MCF 10A (cell line): ENCODE results near the gene SOX6. TPM values are rescaled to one million over a fixed set of nuclear protein-coding genes. Genes with fewer than 3 reads are reported as not detected.

Source experiments
- BruUV-seq: library from RNA; stranded (reverse); fragments of 400-500 nt; replicated peaks from 2 replicates; lab custom pipeline; 2021; lab: Mats Ljungman, UMichigan
- CTCF ChIA-PET: fragments of 300-600 bp; sonication (Branson Sonifier 250); formaldehyde crosslinking; extraction: SDS; loops from one replicate; lab custom pipeline; 2021; ENCODE audit warnings: antibody characterized with exemption, inconsistent platforms; lab: Yijun Ruan, JAX
- POLR2A ChIA-PET: fragments of 300-600, 350-650 bp; sonication (Branson Sonifier 250); formaldehyde crosslinking; extraction: SDS; loops from one replicate; lab custom pipeline; 2020; ENCODE audit warnings: antibody characterized with exemption, inconsistent platforms; lab: Yijun Ruan, JAX
- DNase-seq: peaks from one replicate; pipeline ENCODE4 v3.0.0-alpha.2; 2018; ENCODE audit not compliant: unreplicated experiment
- H3K27ac Mint-ChIP-seq: one replicate; pipeline ENCODE4 v1.8.0; 2022; ENCODE audit warnings: mild to moderate bottlenecking, low read depth, mixed read lengths; ENCODE audit not compliant: unreplicated experiment
- H3K27me3 Mint-ChIP-seq: one replicate; pipeline ENCODE4 v1.8.0; 2022; ENCODE audit warnings: mixed read lengths; ENCODE audit not compliant: insufficient read depth, unreplicated experiment
- H3K36me3 Mint-ChIP-seq: one replicate; pipeline ENCODE4 v1.8.0; 2022; ENCODE audit warnings: mild to moderate bottlenecking, moderate library complexity, mixed read lengths; ENCODE audit not compliant: insufficient read depth, unreplicated experiment
- H3K4me1 Mint-ChIP-seq: one replicate; pipeline ENCODE4 v1.8.0; 2022; ENCODE audit warnings: mixed read lengths; ENCODE audit not compliant: insufficient read depth, unreplicated experiment
- H3K4me3 Mint-ChIP-seq: one replicate; pipeline ENCODE4 v1.8.0; 2022; ENCODE audit warnings: mild to moderate bottlenecking, moderate library complexity, mixed read lengths; ENCODE audit not compliant: unreplicated experiment
- H3K9me3 Mint-ChIP-seq: one replicate; pipeline ENCODE4 v1.8.0; 2022; ENCODE audit warnings: mixed read lengths; ENCODE audit not compliant: unreplicated experiment
- intact Hi-C: fragments of 100-400 bp; cut with micrococcal nuclease; formaldehyde crosslinking; loops from 2 replicates; pipeline ENCODE4 v1.14.1; 2022
- total RNA-seq: library from RNA; stranded (reverse); gene quantifications from 2 replicates; pipeline ENCODE4 v1.2.3, GENCODE V29; 2022
- TF ChIP-seq, protein P1 (sequence below): fragments of 200-600 bp; IDR thresholded peaks from one replicate; pipeline ENCODE4 v1.8.0; 2022; ENCODE audit warnings: antibody characterized with exemption, mild to moderate bottlenecking; ENCODE audit not compliant: unreplicated experiment

SOX6 gene
- total RNA-seq, 1 experiment from 2014 or later, result 6.4 TPM

DNA sequence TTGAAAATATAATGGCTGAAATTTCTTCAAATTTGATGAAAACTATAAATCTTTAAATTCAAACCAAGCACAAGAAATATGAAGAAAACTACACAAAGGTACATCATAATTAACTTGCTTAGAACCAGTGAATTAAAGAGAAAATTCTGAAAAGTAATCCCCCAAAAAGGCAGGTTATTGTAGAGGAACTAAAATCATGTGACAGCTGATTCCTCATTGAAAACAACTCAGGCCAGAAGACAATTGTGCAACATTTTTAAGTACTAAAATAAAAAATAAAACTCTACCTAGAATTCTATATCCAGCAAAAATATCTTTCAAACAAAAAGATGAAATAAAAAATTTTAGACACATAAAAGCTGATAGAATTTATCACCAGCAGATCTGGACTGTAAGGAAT, 90.3 kb downstream of the SOX6 start:
- CTCF ChIA-PET, result interaction anchor here (0.6 kb wide), 1 partner anchor 9 kb away, joined by 3 read pairs; no protein-coding TSS in a partner anchor
- no peaks in the 10 kb centered on the region for H3K27me3 Mint-ChIP-seq

DNA sequence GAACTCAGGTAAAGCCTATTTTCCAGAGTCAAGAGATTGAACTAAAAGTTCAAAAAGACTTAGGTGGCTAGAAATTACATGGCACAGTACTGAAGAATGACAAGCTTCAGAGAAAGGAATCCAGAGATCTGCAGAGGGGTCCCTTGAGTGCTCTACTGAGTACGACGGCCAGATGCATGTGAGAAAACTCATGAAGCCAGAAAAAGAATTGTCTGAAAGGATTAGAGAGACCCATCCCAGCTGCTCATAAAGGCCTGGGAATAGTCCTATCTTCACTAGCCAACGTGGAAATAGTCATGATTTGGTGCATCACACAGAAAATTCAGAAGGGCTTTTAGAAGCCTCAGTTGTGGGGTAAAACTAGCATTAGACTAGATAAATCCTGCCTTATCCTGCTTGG, 91.3 kb downstream of the SOX6 start:
- intact Hi-C loops, result no loop called here
- Mint-ChIP-seq H3K4me3 (no peak overlapping the region), H3K4me1 (no peaks in the 10 kb centered on the region), H3K9me3 (no peaks in the 10 kb centered on the region), H3K27me3 (no peaks in the 10 kb centered on the region), H3K27ac (no peak overlapping the region), H3K36me3 (no peaks in the 10 kb centered on the region)
- TF ChIP-seq, protein P1, sequence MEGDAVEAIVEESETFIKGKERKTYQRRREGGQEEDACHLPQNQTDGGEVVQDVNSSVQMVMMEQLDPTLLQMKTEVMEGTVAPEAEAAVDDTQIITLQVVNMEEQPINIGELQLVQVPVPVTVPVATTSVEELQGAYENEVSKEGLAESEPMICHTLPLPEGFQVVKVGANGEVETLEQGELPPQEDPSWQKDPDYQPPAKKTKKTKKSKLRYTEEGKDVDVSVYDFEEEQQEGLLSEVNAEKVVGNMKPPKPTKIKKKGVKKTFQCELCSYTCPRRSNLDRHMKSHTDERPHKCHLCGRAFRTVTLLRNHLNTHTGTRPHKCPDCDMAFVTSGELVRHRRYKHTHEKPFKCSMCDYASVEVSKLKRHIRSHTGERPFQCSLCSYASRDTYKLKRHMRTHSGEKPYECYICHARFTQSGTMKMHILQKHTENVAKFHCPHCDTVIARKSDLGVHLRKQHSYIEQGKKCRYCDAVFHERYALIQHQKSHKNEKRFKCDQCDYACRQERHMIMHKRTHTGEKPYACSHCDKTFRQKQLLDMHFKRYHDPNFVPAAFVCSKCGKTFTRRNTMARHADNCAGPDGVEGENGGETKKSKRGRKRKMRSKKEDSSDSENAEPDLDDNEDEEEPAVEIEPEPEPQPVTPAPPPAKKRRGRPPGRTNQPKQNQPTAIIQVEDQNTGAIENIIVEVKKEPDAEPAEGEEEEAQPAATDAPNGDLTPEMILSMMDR, result no peak
- CTCF ChIA-PET, result interaction anchor here (0.6 to 0.8 kb wide), 2 partner anchors 233 to 439 kb away, joined by 3 read pairs; no protein-coding TSS in a partner anchor
- no TSS peak for BruUV-seq
- POLR2A ChIA-PET, result no interaction called here
- DNase-seq, result no peak

More for the DNA sequence above, 90.3 kb downstream of the SOX6 start:
- DNase-seq, result no peak
- BruUV-seq, result no TSS peak
- Mint-ChIP-seq H3K9me3 (no peaks in the 10 kb centered on the region), H3K36me3 (no peaks in the 10 kb centered on the region), H3K4me1 (no peaks in the 10 kb centered on the region), H3K27ac (no peak overlapping the region), H3K4me3 (no peak overlapping the region)
- POLR2A ChIA-PET, result interaction anchor here (0.7 kb wide), 1 partner anchor 25 kb away, joined by 4 read pairs; no protein-coding TSS in a partner anchor
- TF ChIP-seq, protein P1, result no peak
- intact Hi-C loops, result no loop called here

DNA sequence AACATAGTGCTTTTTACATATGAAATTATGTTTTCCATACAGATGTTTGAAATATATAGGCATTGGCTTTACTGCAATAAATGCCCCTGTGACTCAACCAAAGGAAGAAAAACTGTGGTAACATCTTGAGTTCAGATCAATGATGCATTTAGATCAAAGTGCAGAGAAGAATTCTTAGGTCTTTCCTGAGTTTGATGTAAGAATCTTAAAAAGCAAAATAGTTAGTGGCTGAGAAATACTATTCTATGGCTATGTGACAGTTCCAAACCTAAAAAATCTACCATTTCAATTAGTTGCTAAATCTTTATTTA, 93.7 kb downstream of the SOX6 start:
- no TSS peak for BruUV-seq
- ChIA-PET CTCF (no interaction called here), POLR2A (no interaction called here)
- Mint-ChIP-seq H3K9me3 (no peaks in the 10 kb centered on the region), H3K4me3 (no peak overlapping the region), H3K27me3 (no peaks in the 10 kb centered on the region), H3K27ac (no peak overlapping the region), H3K36me3 (no peaks in the 10 kb centered on the region), H3K4me1 (no peaks in the 10 kb centered on the region)
- intact Hi-C loops, result no loop called here
- no peak for DNase-seq
- TF ChIP-seq, protein P1, result no peak

DNA sequence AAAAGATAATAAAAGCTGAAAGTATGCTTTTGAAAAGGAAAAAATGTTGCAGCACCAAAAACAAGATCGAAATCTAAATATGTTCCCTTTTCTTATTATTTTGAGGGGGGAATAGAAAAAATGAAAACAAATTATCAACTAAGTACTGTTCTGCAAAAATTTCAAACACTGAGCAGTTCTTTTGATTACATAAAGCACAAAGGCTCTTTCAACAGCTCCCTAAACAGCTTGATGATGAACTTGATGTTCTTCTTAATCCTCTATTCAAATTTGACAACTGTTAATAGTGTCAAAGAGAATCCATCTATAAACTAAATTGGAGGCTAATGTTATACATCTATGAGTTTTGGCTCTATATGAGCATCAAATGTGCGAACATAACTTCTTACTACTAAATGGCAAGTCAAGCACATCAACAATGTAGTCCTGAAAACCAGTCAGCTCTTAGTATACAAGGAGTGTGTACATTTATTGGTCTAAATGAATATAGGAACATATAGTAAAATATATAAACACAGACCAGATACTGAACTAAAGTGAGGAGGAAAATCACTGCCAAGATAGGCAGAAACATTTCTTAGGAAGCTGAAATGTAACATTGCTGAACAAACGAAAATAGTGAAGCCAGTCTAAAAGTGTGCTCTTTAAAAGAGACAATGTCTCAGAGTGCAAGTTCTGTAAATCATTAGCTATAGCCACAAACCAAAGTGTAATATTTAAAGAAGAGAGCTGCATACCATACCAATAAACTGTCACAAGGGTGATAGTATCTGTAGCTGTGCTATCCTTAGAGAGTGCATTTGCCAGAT, 94.3 kb downstream of the SOX6 start:
- Mint-ChIP-seq H3K9me3 (no peaks in the 10 kb centered on the region), H3K4me3 (no peak overlapping the region), H3K36me3 (no peaks in the 10 kb centered on the region), H3K27ac (no peak overlapping the region), H3K27me3 (no peaks in the 10 kb centered on the region), H3K4me1 (no peaks in the 10 kb centered on the region)
- TF ChIP-seq, protein P1, result no peak
- intact Hi-C loops, result no loop called here
- POLR2A ChIA-PET, result no interaction called here
- no peak for DNase-seq
- CTCF ChIA-PET, result interaction anchor here (0.7 to 1.6 kb wide), 2 partner anchors 14 to 382 kb away, joined by 3 to 4 read pairs; no protein-coding TSS in a partner anchor
- BruUV-seq, result no TSS peak
